A673 (cell line): ENCODE results near the gene BCL7A.

Source experiments
- EZH2 ChIP-seq: fragments of 200-600 bp; sonication (generic); IDR thresholded peaks from 2 replicates; pipeline ENCODE4 v1.6.1; 2017; ENCODE audit warnings: borderline replicate concordance, low read depth, mild to moderate bottlenecking, mixed read lengths, antibody characterized with exemption, low read length; ENCODE audit not compliant: poor library complexity, severe bottlenecking
- TF ChIP-seq, protein P1 (sequence below): fragments of 300-800, 200-600 bp; sonication (generic); conservative IDR thresholded peaks from 2 replicates; pipeline ENCODE4 v1.5.1; 2017; ENCODE audit warnings: low read depth, mild to moderate bottlenecking, antibody characterized with exemption, low read length, moderate library complexity, mixed read lengths

DNA sequence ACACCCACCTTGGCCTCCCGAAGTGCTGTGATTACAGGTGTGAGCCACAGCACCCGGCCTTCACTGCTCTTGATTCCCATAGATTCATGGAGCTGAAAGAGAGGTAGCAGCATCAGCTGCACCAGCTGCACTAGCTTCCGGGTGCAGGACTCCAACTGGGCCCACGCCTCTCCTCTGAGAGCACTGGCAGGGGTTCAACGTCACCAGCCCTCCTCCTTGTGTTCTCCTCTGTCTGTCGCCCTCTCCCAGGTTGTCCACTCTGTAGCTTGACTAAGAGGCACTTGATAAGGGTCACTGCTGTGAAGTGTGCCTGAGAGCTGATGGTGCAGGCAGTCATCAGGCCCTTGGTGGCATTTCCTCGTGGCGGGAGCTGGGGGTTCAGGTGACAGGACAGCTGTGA is 85.2 kb downstream of the BCL7A start:
- TF ChIP-seq, protein P1, sequence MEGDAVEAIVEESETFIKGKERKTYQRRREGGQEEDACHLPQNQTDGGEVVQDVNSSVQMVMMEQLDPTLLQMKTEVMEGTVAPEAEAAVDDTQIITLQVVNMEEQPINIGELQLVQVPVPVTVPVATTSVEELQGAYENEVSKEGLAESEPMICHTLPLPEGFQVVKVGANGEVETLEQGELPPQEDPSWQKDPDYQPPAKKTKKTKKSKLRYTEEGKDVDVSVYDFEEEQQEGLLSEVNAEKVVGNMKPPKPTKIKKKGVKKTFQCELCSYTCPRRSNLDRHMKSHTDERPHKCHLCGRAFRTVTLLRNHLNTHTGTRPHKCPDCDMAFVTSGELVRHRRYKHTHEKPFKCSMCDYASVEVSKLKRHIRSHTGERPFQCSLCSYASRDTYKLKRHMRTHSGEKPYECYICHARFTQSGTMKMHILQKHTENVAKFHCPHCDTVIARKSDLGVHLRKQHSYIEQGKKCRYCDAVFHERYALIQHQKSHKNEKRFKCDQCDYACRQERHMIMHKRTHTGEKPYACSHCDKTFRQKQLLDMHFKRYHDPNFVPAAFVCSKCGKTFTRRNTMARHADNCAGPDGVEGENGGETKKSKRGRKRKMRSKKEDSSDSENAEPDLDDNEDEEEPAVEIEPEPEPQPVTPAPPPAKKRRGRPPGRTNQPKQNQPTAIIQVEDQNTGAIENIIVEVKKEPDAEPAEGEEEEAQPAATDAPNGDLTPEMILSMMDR: no peak
- TF ChIP-seq EZH2: no peak
